Measurements from ENCODE around the gene PDGFD. TPM values are rescaled to one million over a fixed set of nuclear protein-coding genes. Genes with fewer than 3 reads are reported as not detected.

Gene PDGFD
- total RNA-seq, 2 donors from 2014 or later = not detected

GRCh38 chr11:103904324-103904667 is 259.7 kb downstream of the PDGFD start:
- DNase-seq (ENCODE audit: low spot score in 2 of 2) (no peak), ATAC-seq (no peak)
- Mint-ChIP-seq H3K9me3 (no peaks in the 10 kb centered on the region), H3K36me3 (no peaks in the 10 kb centered on the region), H3K27ac (no peak overlapping the region)

GRCh38 chr11:103903621-103904323 is 260.2 kb downstream of the PDGFD start:
- Mint-ChIP-seq H3K27ac (no peak overlapping the region), H3K36me3 (no peaks in the 10 kb centered on the region), H3K9me3 (no peaks in the 10 kb centered on the region)
- ATAC-seq (no peak), DNase-seq (ENCODE audit: low spot score in 2 of 2) (no peak)

- Mint-ChIP-seq H3K36me3 (no peaks in the 10 kb centered on the region), H3K9me3 (peaks cover 0 to 3% of the 10 kb centered on the region in 2 donors), H3K27ac (no peak overlapping the region)
- ATAC-seq = no peak
- DNase-seq (ENCODE audit: low spot score in 2 of 2) = no peak
Observed at GRCh38 chr11:103902994-103903393, 261.0 kb downstream of the PDGFD start.

- ATAC-seq = no peak
- no peak for DNase-seq (ENCODE audit: low spot score in 2 of 2)
- Mint-ChIP-seq H3K9me3 (peaks cover 0 to 4% of the 10 kb centered on the region in 2 donors), H3K27ac (no peak overlapping the region), H3K36me3 (no peaks in the 10 kb centered on the region)
Observed at GRCh38 chr11:103901656-103902055, 262.3 kb downstream of the PDGFD start.

GRCh38 chr11:103898577-103899336 is 265.2 kb downstream of the PDGFD start:
- no peaks in the 10 kb centered on the region for H3K36me3 Mint-ChIP-seq
- no peak for DNase-seq (ENCODE audit: low spot score in 2 of 2)
- ATAC-seq = no peak
- H3K27ac Mint-ChIP-seq = no peak overlapping the region
- H3K9me3 Mint-ChIP-seq = peaks cover 0 to 4% of the 10 kb centered on the region in 2 donors

GRCh38 chr11:103898065-103898464 is 265.9 kb downstream of the PDGFD start:
- ATAC-seq = no peak

GRCh38 chr11:103897160-103897936 is 266.6 kb downstream of the PDGFD start:
- H3K36me3 Mint-ChIP-seq = no peaks in the 10 kb centered on the region
- H3K27ac Mint-ChIP-seq = no peak overlapping the region
- peaks cover 5 to 9% of the 10 kb centered on the region in 2 donors for H3K9me3 Mint-ChIP-seq
- ATAC-seq (no peak), DNase-seq (ENCODE audit: low spot score in 2 of 2) (no peak)

More at GRCh38 chr11:103898065-103898464, 265.9 kb downstream of the PDGFD start:
- H3K27ac Mint-ChIP-seq = no peak overlapping the region
- DNase-seq (ENCODE audit: low spot score in 2 of 2) = no peak
- H3K36me3 Mint-ChIP-seq = no peaks in the 10 kb centered on the region
- peaks cover 0 to 4% of the 10 kb centered on the region in 2 donors for H3K9me3 Mint-ChIP-seq

- DNase-seq (ENCODE audit: low spot score in 2 of 2) (no peak), ATAC-seq (no peak)
- H3K27ac Mint-ChIP-seq = no peak overlapping the region
Observed at GRCh38 chr11:103895106-103895505, 268.8 kb downstream of the PDGFD start.

GRCh38 chr11:103894673-103895072 is 269.3 kb downstream of the PDGFD start:
- no peak for DNase-seq (ENCODE audit: low spot score in 2 of 2)
- peaks cover 0 to 9% of the 10 kb centered on the region in 2 donors for H3K36me3 Mint-ChIP-seq
- no peak for ATAC-seq
- H3K9me3 Mint-ChIP-seq = peaks cover 15% of the 10 kb centered on the region in 2 donors
- H3K27ac Mint-ChIP-seq = no peak overlapping the region

More at GRCh38 chr11:103895106-103895505, 268.8 kb downstream of the PDGFD start:
- H3K36me3 Mint-ChIP-seq = peaks cover 0 to 9% of the 10 kb centered on the region in 2 donors
- peaks cover 15% of the 10 kb centered on the region in 2 donors for H3K9me3 Mint-ChIP-seq

GRCh38 chr11:103894034-103894433 is 269.9 kb downstream of the PDGFD start:
- Mint-ChIP-seq H3K9me3 (peaks cover 15% of the 10 kb centered on the region in 2 donors), H3K27ac (no peak overlapping the region), H3K36me3 (peaks cover 0 to 9% of the 10 kb centered on the region in 2 donors)
- ATAC-seq (no peak), DNase-seq (ENCODE audit: low spot score in 2 of 2) (no peak)

GRCh38 chr11:103893371-103893770 is 270.6 kb downstream of the PDGFD start:
- DNase-seq (ENCODE audit: low spot score in 2 of 2) (no peak), ATAC-seq (no peak)
- Mint-ChIP-seq H3K9me3 (peaks cover 15 to 20% of the 10 kb centered on the region in 2 donors), H3K36me3 (peaks cover 0 to 9% of the 10 kb centered on the region in 2 donors), H3K27ac (no peak overlapping the region)

- Mint-ChIP-seq H3K36me3 (peaks cover 0 to 9% of the 10 kb centered on the region in 2 donors), H3K9me3 (peaks cover 15 to 22% of the 10 kb centered on the region in 2 donors), H3K27ac (no peak overlapping the region)
- ATAC-seq (no peak), DNase-seq (ENCODE audit: low spot score in 2 of 2) (no peak)
Observed at GRCh38 chr11:103892603-103893002, 271.3 kb downstream of the PDGFD start.

GRCh38 chr11:103890654-103891053 is 273.3 kb downstream of the PDGFD start:
- Mint-ChIP-seq H3K27ac (no peak overlapping the region), H3K9me3 (peaks cover 15 to 22% of the 10 kb centered on the region in 2 donors), H3K36me3 (peaks cover 0 to 9% of the 10 kb centered on the region in 2 donors)
- ATAC-seq = no peak
- no peak for DNase-seq (ENCODE audit: low spot score in 2 of 2)

GRCh38 chr11:103889679-103890078 is 274.3 kb downstream of the PDGFD start:
- ATAC-seq (no peak), DNase-seq (ENCODE audit: low spot score in 2 of 2) (no peak)
- H3K36me3 Mint-ChIP-seq = peaks cover 0 to 9% of the 10 kb centered on the region in 2 donors
- H3K27ac Mint-ChIP-seq = no peak overlapping the region
- peaks cover 15 to 22% of the 10 kb centered on the region in 2 donors for H3K9me3 Mint-ChIP-seq

- H3K9me3 Mint-ChIP-seq = peaks cover 15 to 22% of the 10 kb centered on the region in 2 donors
- DNase-seq (ENCODE audit: low spot score in 2 of 2) (no peak), ATAC-seq (no peak)
- H3K36me3 Mint-ChIP-seq = peaks cover 0 to 9% of the 10 kb centered on the region in 2 donors
- H3K27ac Mint-ChIP-seq = no peak overlapping the region
Observed at GRCh38 chr11:103888541-103888951, 275.4 kb downstream of the PDGFD start.

GRCh38 chr11:103887001-103887658 is 276.8 kb downstream of the PDGFD start:
- Mint-ChIP-seq H3K36me3 (peaks cover 0 to 9% of the 10 kb centered on the region in 2 donors), H3K27ac (no peak overlapping the region), H3K9me3 (peaks cover 11 to 16% of the 10 kb centered on the region in 2 donors)
- DNase-seq (ENCODE audit: low spot score in 2 of 2) (no peak), ATAC-seq (no peak)
